Measurements from ENCODE around the gene PIAS2.

- no peak for TF ChIP-seq POLR2AphosphoS5 (IDR thresholded peaks at IDR 0.05)
- TF ChIP-seq, protein P1, sequence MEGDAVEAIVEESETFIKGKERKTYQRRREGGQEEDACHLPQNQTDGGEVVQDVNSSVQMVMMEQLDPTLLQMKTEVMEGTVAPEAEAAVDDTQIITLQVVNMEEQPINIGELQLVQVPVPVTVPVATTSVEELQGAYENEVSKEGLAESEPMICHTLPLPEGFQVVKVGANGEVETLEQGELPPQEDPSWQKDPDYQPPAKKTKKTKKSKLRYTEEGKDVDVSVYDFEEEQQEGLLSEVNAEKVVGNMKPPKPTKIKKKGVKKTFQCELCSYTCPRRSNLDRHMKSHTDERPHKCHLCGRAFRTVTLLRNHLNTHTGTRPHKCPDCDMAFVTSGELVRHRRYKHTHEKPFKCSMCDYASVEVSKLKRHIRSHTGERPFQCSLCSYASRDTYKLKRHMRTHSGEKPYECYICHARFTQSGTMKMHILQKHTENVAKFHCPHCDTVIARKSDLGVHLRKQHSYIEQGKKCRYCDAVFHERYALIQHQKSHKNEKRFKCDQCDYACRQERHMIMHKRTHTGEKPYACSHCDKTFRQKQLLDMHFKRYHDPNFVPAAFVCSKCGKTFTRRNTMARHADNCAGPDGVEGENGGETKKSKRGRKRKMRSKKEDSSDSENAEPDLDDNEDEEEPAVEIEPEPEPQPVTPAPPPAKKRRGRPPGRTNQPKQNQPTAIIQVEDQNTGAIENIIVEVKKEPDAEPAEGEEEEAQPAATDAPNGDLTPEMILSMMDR (IDR thresholded peaks at IDR 0.05 in 8 of 11, conservative IDR thresholded peaks at IDR 0.05 in 3 of 11) = no peak
These were observed 1.3 kb downstream of the PIAS2 start for GRCh38 chr18:46915800-46916550.
